RWPE2 (cell line): ENCODE measurements around the gene SMURF1.

Source experiments
- ATAC-seq: fragments of 200-7000 bp; cut with Tn5 transposase; 3 replicates; pipeline ENCODE4 v1.9.1; 2021; ENCODE audit warnings: low read depth
- DNase-seq: peaks from one replicate; pipeline ENCODE4 v3.0.0-alpha.2; 2020; ENCODE audit warnings: low spot score
- H3K27ac ChIP-seq: fragments of 450-650 bp; 2 replicates; pipeline ENCODE4 v1.5.1; 2017; ENCODE audit warnings: mild to moderate bottlenecking; ENCODE audit not compliant: poor library complexity, severe bottlenecking
- H3K27me3 ChIP-seq: fragments of 250-450 bp; sonication (Bioruptor Pico); 2 replicates; pipeline ENCODE4 v1.5.1; 2021; ENCODE audit warnings: mild to moderate bottlenecking, moderate library complexity; ENCODE audit not compliant: insufficient read depth, poor library complexity, severe bottlenecking
- H3K36me3 ChIP-seq: fragments of 250-450 bp; sonication (Bioruptor Pico); 2 replicates; pipeline ENCODE4 v1.5.1; 2020; ENCODE audit warnings: low read depth, mild to moderate bottlenecking, moderate library complexity
- H3K4me1 ChIP-seq: fragments of 250-450 bp; sonication (Bioruptor Pico); 2 replicates; pipeline ENCODE4 v1.5.1; 2021; ENCODE audit warnings: mild to moderate bottlenecking, moderate library complexity; ENCODE audit not compliant: insufficient read depth, poor library complexity, severe bottlenecking
- H3K4me3 ChIP-seq: fragments of 250-450 bp; sonication (Bioruptor Pico); 2 replicates; pipeline ENCODE4 v1.5.1; 2021; ENCODE audit warnings: mild to moderate bottlenecking, moderate library complexity; ENCODE audit not compliant: severe bottlenecking
- H3K9me3 ChIP-seq: fragments of 250-450 bp; sonication (Bioruptor Pico); 2 replicates; pipeline ENCODE4 v1.5.1; 2021; ENCODE audit warnings: mild to moderate bottlenecking, moderate library complexity; ENCODE audit not compliant: severe bottlenecking
- TF ChIP-seq, protein P1 (sequence below): fragments of 450-650 bp; IDR thresholded peaks from one replicate; pipeline ENCODE4 v1.5.1; 2017; ENCODE audit warnings: mild to moderate bottlenecking, moderate library complexity; ENCODE audit not compliant: poor library complexity, severe bottlenecking

Gene SMURF1

GRCh38 chr7:99116144-99116543 lies 27.8 kb downstream of the SMURF1 start:
- Histone ChIP-seq H3K4me1 (peaks cover 16% of the 10 kb centered on the region), H3K27ac (no peak overlapping the region), H3K27me3 (no peaks in the 10 kb centered on the region), H3K4me3 (no peak overlapping the region), H3K36me3 (peaks cover 5% of the 10 kb centered on the region), H3K9me3 (peaks cover 4% of the 10 kb centered on the region)
- TF ChIP-seq, protein P1, sequence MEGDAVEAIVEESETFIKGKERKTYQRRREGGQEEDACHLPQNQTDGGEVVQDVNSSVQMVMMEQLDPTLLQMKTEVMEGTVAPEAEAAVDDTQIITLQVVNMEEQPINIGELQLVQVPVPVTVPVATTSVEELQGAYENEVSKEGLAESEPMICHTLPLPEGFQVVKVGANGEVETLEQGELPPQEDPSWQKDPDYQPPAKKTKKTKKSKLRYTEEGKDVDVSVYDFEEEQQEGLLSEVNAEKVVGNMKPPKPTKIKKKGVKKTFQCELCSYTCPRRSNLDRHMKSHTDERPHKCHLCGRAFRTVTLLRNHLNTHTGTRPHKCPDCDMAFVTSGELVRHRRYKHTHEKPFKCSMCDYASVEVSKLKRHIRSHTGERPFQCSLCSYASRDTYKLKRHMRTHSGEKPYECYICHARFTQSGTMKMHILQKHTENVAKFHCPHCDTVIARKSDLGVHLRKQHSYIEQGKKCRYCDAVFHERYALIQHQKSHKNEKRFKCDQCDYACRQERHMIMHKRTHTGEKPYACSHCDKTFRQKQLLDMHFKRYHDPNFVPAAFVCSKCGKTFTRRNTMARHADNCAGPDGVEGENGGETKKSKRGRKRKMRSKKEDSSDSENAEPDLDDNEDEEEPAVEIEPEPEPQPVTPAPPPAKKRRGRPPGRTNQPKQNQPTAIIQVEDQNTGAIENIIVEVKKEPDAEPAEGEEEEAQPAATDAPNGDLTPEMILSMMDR = no peak
- DNase-seq = no peak
- ATAC-seq = no peak

GRCh38 chr7:99115379-99115778 lies 28.5 kb downstream of the SMURF1 start:
- H3K9me3 ChIP-seq = peaks cover 4% of the 10 kb centered on the region
- TF ChIP-seq, protein P1 = no peak
- H3K4me3 ChIP-seq = no peak overlapping the region
- DNase-seq = no peak
- ATAC-seq = no peak
- peaks cover 5% of the 10 kb centered on the region for H3K36me3 ChIP-seq
- H3K4me1 ChIP-seq = peaks cover 18% of the 10 kb centered on the region
- H3K27ac ChIP-seq = no peak overlapping the region
- H3K27me3 ChIP-seq = no peaks in the 10 kb centered on the region

- TF ChIP-seq, protein P1 = no peak
- ATAC-seq (no peak), DNase-seq (no peak)
- peaks cover 4% of the 10 kb centered on the region for H3K9me3 ChIP-seq
- peak overlapping the region; percentile 47 for H3K27ac ChIP-seq
- no peak overlapping the region for H3K4me3 ChIP-seq
- peaks cover 5% of the 10 kb centered on the region; the same call in 1 of the 2 replicates for H3K36me3 ChIP-seq
- peaks cover 35% of the 10 kb centered on the region for H3K4me1 ChIP-seq
- no peaks in the 10 kb centered on the region for H3K27me3 ChIP-seq
Observed at GRCh38 chr7:99112979-99113378, 30.9 kb downstream of the SMURF1 start.

DNA sequence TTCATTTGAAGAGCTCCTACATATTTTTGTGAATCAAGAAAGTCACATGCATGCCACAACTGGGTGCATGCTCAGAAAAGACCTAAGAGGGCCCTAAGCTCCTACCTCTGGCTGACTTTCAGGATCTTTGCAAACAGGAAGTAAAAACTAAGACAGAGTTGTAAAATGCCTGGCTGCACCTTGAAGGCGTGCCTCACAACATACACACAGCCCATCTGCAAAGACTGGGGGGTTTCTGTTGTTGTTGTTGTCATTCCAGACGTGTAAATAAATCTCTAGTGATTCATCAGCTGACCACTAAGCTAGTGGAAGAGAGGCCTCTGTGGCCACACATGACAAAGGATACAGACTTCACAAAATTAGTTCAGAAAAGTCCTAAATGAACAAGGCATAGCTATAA lies 31.8 kb downstream of the SMURF1 start:
- DNase-seq (no peak), ATAC-seq (peak; percentile 42)
- Histone ChIP-seq H3K4me3 (no peak overlapping the region), H3K27me3 (no peaks in the 10 kb centered on the region), H3K27ac (peak overlapping the region; percentile 47), H3K36me3 (peaks cover 5% of the 10 kb centered on the region; the same call in 1 of the 2 replicates), H3K4me1 (peaks cover 37% of the 10 kb centered on the region), H3K9me3 (peaks cover 4% of the 10 kb centered on the region)
- TF ChIP-seq, protein P1 = no peak

GRCh38 chr7:99111591-99111990 lies 32.3 kb downstream of the SMURF1 start:
- Histone ChIP-seq H3K27ac (peak overlapping the region; percentile 47), H3K4me3 (no peak overlapping the region), H3K36me3 (peaks cover 5% of the 10 kb centered on the region; the same call in 1 of the 2 replicates), H3K4me1 (peaks cover 42% of the 10 kb centered on the region), H3K27me3 (no peaks in the 10 kb centered on the region), H3K9me3 (peaks cover 4% of the 10 kb centered on the region)
- DNase-seq (no peak), ATAC-seq (peak; percentile 20; the same call in 2 of the 3 replicates)
- TF ChIP-seq, protein P1 = no peak
